ACC112 (cell line): Measurements from ENCODE around the gene TNFRSF13B.

Source experiments
- H2AFZ ChIP-seq: fragments of 200-600 bp; sonication (generic); one replicate; pipeline ENCODE4 v1.6.0; 2017; ENCODE audit warnings: antibody characterized with exemption, low read length; ENCODE audit not compliant: unreplicated experiment
- H3K27ac ChIP-seq: fragments of 200-600 bp; sonication (generic); 2 replicates; pipeline ENCODE4 v1.5.1; 2014; ENCODE audit warnings: low read depth, mild to moderate bottlenecking, antibody characterized with exemption, low read length, moderate library complexity
- H3K27me3 ChIP-seq: fragments of 200-600 bp; sonication (generic); 2 replicates; pipeline ENCODE4 v1.6.1; 2014; ENCODE audit warnings: mild to moderate bottlenecking, antibody characterized with exemption, low read length, moderate library complexity, mixed read lengths; ENCODE audit not compliant: insufficient read depth
- H3K36me3 ChIP-seq: fragments of 200-600 bp; sonication (generic); 2 replicates; pipeline ENCODE4 v1.6.1; 2016; ENCODE audit warnings: mild to moderate bottlenecking, antibody characterized with exemption, low read length, moderate library complexity, mixed read lengths; ENCODE audit not compliant: insufficient read depth
- H3K4me1 ChIP-seq: fragments of 200-600 bp; sonication (generic); one replicate; pipeline ENCODE4 v1.6.1; 2016; ENCODE audit warnings: low read length, mixed read lengths; ENCODE audit not compliant: insufficient read depth, unreplicated experiment, control insufficient read depth
- H3K4me3 ChIP-seq: fragments of 200-600 bp; sonication (generic); 2 replicates; pipeline ENCODE4 v1.5.1; 2014; ENCODE audit warnings: mild to moderate bottlenecking, low read depth, low read length
- H3K79me2 ChIP-seq: fragments of 200-600 bp; sonication (generic); one replicate; pipeline ENCODE4 v1.6.0; 2016; ENCODE audit warnings: low read length; ENCODE audit not compliant: control insufficient read depth, unreplicated experiment, insufficient read depth

Gene TNFRSF13B

DNA sequence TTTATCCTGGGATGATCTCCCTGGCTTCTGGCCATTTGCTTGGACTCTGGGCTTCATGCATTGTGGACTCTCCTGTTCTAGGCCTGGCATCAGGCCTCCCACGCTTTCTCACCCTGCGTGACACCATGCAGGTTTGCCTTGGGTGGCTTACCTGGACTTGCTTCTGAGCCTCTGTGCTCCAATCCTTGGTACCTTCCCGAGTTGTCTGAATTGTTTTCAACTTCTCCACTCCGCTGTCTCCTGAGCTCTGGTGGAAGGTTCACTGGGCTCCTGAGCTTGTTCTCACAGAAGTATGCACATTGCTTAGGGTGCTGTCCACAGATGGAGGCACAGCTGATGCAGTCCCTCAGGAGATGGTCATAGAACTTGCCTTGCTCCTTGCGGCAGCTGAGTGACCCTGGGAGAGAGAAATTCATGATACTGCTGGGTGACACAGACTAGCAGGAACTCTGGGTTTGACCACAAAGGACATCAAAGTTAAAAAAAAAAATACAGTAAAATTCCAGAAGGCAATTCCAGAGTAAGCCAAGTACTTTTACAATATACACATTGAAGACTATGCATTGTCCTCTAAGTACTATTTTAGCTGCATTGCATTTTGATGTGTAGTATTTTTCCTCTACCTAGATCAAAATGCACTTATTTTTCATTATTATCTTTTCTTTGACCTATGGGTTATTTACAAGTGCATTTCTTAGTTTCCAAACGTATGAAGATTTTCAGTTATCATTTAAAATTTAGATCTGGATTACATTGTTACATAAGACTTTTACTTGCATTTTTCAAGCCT, 23.1 kb downstream of the TNFRSF13B start:
- Histone ChIP-seq H3K4me3 (no peak overlapping the region), H2AFZ (no peak overlapping the region), H3K36me3 (no peaks in the 10 kb centered on the region), H3K27ac (no peak overlapping the region), H3K79me2 (no peaks in the 10 kb centered on the region), H3K27me3 (peaks cover 30% of the 10 kb centered on the region), H3K4me1 (no peaks in the 10 kb centered on the region)

DNA sequence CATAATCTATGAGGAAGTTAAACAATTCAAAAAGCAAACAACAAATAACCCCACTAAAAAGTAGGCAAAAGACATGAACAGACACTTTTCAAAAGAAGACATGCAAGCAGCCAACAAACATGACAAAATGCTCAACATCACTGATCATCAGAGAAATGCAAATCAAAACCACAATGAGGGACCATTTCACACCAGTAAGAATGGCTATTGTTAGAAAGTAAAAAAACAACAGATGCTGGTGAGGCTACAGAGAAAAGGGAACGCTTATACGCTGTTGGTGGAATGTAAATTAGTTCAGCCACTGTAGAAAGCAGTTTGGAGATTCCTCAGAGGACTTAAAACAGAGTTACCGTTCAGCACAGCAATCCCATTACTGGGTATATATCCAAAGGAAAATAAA, 24.4 kb downstream of the TNFRSF13B start:
- Histone ChIP-seq H3K36me3 (no peaks in the 10 kb centered on the region), H3K4me3 (no peak overlapping the region), H3K27me3 (peaks cover 23% of the 10 kb centered on the region), H2AFZ (no peak overlapping the region), H3K27ac (no peak overlapping the region), H3K4me1 (no peaks in the 10 kb centered on the region), H3K79me2 (no peaks in the 10 kb centered on the region)

DNA sequence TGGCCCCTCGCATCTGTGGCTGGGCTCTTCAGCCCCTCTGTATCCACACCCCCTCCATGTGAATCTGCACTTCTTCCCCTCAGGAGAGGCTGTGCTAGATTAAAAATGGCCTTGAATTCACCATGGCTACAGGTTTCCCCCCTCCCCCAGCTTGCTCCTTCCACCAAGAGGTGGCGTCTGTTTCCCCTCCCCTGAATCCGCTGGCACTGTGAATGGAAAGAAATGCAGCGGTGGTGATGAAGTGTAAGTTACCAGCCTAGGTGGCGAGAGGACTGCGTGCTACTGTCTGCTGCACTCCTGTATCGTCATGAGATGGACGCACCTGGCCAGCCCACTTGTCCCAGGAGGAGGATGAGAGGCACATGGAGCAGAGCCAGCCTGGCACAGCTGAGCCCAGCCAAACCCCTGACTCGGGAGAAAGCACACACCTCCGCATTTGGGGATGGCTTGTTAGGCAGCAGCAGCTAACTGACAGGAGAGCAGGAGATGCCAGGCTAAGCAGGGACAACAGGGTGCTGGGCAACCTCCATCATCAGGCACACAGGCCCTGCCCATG, 26.2 kb downstream of the TNFRSF13B start:
- Histone ChIP-seq H3K27ac (no peak overlapping the region), H3K27me3 (peaks cover 23% of the 10 kb centered on the region), H3K79me2 (no peaks in the 10 kb centered on the region), H3K4me1 (peaks cover 4% of the 10 kb centered on the region), H3K4me3 (no peak overlapping the region), H2AFZ (no peak overlapping the region), H3K36me3 (no peaks in the 10 kb centered on the region)

DNA sequence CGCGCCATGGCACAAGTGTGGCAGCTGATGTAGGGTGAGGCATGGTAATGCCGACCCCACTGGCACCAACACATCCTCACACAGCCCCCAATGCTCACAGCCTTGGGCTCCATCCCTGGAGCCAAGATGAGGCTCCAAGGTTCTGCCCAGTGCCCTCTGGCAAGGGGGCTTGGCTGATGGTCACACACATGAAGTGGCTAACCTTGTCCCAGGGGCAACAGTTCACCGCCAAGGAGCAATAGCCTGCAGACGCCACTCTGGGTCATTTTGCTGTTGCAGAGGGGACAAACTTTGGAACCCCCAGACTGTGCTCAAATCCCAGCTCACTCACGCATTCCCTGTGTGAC, 26.8 kb downstream of the TNFRSF13B start:
- Histone ChIP-seq H3K4me3 (no peak overlapping the region), H3K27ac (no peak overlapping the region), H3K4me1 (peaks cover 4% of the 10 kb centered on the region), H2AFZ (no peak overlapping the region), H3K36me3 (no peaks in the 10 kb centered on the region), H3K79me2 (no peaks in the 10 kb centered on the region), H3K27me3 (peaks cover 23% of the 10 kb centered on the region)

DNA sequence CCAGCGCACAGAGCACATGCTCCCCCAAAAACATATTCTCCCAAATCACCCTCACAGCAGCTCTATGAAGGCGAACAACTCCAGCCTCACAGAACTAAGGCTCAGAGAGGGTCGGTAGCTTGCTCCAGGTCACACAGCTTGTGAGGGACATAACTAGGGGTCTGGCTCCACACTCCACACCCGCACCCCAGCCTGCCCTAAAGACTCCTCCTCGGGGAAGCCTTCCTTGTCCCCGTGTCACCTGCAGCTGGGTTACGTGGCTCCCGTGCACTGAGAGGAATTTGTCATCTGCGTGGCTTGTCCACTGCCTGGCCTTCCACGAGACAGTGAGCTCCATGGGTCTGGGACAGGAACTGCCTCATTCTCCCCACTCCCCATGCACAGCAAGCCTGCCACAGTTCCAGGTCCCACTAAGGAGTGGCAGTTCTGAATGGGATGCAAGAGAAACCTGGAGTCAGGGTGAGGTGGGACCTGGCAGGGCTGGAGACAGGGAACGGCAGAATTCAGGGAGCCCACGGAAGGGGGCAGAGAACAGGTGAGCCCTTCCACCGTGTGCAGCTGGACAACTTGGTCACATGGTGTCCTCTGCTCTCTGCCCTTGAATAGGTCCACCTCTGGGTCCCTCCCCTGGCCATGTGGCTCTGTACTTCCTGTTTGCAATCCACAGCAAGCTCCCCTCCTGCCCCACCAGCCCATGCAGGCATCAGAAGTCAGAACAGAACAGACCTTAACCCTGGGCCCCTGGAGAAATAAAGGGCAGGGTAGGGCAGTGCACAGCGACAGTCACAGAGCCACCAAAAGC, 27.4 kb downstream of the TNFRSF13B start:
- Histone ChIP-seq H3K4me1 (peaks cover 4% of the 10 kb centered on the region), H3K4me3 (no peak overlapping the region), H2AFZ (no peak overlapping the region), H3K27me3 (peaks cover 23% of the 10 kb centered on the region), H3K79me2 (no peaks in the 10 kb centered on the region), H3K36me3 (no peaks in the 10 kb centered on the region), H3K27ac (no peak overlapping the region)

DNA sequence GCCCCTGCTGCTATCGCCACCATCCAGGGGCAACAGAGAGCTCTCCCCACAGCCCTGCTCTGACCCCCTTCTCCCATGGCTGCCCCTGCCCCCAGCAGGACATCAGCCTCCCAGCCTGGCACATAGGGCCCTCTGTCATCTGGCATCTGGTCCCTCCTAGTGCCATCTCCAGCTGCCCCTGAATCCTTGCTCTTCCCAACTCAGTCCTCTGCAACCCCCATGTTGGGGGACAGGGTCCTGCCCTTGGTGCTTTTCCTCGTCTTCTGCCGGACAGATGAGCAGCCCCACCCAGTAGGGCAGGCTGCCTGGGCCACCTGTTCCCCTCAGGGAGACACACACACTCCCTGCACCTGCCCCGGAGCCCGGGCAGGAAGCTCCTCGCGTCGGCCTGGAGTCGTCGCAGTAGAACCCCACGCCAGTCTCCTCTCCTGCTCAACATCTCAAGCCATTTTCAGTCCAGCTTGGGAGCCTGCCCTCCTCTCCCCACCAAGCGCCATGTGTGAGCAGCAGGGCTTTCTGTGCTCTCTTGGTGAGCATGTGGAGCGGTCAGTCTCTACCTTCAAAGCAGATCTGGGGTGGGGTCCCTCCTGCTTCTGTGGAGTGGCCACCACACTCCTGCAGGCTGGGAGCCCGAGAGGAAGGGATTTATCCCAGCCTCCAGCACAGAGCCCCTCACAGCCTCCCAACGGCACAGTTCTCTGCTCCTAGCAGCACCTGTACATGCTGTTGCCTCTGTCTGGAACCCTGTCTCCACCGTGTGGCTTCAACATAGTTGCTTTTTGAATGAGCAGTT, 28.2 kb downstream of the TNFRSF13B start:
- no peak overlapping the region for H3K4me3 ChIP-seq
- H3K36me3 ChIP-seq, result no peaks in the 10 kb centered on the region
- H2AFZ ChIP-seq, result no peak overlapping the region
- H3K4me1 ChIP-seq, result peaks cover 4% of the 10 kb centered on the region
- H3K79me2 ChIP-seq, result no peaks in the 10 kb centered on the region
- H3K27me3 ChIP-seq, result peaks cover 25% of the 10 kb centered on the region
- no peak overlapping the region for H3K27ac ChIP-seq

DNA sequence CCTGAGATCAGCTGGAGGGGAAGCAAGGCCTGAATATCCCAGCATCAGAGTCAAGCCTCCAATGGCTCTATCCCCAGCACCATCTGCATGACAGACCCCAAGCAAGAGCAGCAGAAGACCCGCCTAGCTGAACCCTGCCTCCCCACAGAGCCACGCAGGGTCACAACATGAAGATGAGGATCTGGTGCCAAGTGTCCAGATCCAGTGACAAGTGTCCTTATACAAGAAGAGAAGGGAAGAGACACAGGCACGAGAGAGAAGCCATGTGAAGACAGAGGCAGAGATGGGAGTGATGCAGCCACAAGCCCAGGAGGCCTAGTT, 28.9 kb downstream of the TNFRSF13B start:
- H3K4me3 ChIP-seq, result no peak overlapping the region
- H3K79me2 ChIP-seq, result no peaks in the 10 kb centered on the region
- no peak overlapping the region for H3K27ac ChIP-seq

DNA sequence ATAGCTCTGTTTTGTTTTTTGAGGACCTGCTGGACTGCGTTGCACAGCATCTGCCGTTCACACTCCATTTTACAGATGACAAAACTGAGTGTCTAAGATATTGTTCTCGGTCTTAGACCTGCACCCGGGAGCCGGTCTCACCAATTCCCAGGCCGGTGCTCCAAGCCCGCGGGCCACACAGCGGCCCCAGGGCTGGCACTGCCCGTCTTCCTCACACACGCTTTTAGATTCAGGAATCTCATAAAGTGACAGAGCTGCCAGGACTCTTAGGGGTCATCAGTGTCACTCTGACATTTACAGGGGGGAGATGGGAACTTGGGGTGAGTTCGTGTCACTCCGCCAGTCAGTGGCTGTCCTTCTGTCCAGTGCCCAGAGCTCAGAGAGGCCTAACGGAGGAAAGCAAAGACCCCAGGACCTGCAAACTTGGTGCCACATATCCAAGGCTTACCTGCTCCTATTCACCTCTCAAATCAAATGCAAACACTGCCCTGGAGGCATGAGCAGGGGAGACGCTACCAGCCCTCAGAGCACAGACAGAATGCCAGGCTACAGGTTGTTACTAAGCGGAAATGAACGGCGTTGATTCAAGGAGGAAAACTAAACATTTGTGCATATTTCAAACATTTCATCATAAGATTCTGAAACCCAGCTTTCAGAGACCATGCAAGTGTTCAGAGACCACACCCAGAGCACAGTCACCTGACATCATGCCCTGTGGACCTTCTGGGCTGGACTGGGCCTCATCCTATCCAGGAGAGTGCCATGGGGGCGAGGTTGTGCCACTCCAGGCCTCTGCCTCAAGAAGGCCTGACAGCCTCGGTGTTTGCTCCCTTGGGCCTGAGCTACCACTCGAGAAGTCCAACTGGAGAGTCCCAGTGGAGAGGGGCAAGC, 29.5 kb downstream of the TNFRSF13B start:
- Histone ChIP-seq H3K4me3 (no peak overlapping the region), H3K27me3 (peaks cover 36% of the 10 kb centered on the region), H3K27ac (no peak overlapping the region), H3K79me2 (no peaks in the 10 kb centered on the region), H3K4me1 (peaks cover 4% of the 10 kb centered on the region), H3K36me3 (no peaks in the 10 kb centered on the region), H2AFZ (no peak overlapping the region)

More for the DNA sequence above, 28.9 kb downstream of the TNFRSF13B start:
- peaks cover 4% of the 10 kb centered on the region for H3K4me1 ChIP-seq
- no peak overlapping the region for H2AFZ ChIP-seq
- peaks cover 33% of the 10 kb centered on the region for H3K27me3 ChIP-seq
- no peaks in the 10 kb centered on the region for H3K36me3 ChIP-seq

DNA sequence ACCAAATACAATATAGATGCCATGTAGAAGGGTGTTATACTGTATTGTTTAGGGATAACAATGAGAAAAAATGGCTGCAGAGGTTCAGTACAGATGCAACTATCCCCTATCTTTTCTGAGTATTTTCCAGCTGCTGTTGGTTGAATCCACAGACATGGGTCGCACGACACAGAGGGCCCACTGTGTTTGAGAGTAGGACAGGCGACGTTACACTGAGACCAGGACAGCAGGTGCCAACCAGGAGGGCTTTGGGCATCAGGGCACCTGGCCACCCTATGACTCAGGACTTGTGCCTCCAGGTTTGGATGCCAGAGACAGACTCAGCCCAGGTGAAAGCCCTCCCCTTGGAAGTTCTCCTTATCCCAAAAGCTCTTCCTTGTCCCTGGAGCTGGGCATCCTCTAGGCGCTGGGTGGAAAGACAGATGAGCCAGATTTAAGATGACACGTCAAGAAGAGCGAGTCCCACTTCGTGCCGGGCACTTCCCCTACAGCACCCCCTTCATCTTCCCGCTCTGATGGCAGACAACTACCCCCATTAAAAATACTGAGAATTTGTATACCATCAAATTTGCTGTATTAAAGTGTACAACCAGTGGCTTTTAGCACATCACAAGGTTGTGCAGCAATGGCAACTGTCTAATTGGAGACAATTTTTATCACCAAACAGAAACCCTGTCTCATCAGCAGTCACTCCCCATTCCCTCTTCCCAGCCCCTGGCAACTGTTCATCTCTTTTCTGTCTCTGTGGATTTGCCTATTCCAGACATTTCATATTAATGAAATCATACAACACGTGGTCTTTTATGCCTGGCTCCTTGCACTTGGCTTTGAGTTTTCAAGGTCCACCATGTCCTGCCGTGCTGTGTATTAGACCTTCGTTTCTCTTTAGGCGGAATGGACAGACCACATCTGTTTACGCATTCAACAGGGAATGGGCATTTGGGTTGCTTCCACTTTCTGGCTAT, 30.6 kb downstream of the TNFRSF13B start:
- H3K27ac ChIP-seq, result no peak overlapping the region
- no peak overlapping the region for H2AFZ ChIP-seq

More for the DNA sequence above, 30.6 kb downstream of the TNFRSF13B start:
- Histone ChIP-seq H3K79me2 (no peaks in the 10 kb centered on the region), H3K4me3 (no peak overlapping the region), H3K4me1 (peaks cover 4% of the 10 kb centered on the region), H3K27me3 (peaks cover 38% of the 10 kb centered on the region), H3K36me3 (no peaks in the 10 kb centered on the region)
